HG02588 (cell line): Measurements from ENCODE around the gene SMIM24.
"Not testable (repeated sequence)": the region's sequence is repeated elsewhere in the genome, so short reads cannot be mapped to it uniquely, and the experiment has no call there.

Source experiments
- ATAC-seq: cut with Tn5 transposase; IDR thresholded peaks from one replicate; pipeline ENCODE4 v1.9.1; 2021; ENCODE audit warnings: mild to moderate bottlenecking, moderate library complexity; ENCODE audit not compliant: unreplicated experiment

The SMIM24 gene

DNA sequence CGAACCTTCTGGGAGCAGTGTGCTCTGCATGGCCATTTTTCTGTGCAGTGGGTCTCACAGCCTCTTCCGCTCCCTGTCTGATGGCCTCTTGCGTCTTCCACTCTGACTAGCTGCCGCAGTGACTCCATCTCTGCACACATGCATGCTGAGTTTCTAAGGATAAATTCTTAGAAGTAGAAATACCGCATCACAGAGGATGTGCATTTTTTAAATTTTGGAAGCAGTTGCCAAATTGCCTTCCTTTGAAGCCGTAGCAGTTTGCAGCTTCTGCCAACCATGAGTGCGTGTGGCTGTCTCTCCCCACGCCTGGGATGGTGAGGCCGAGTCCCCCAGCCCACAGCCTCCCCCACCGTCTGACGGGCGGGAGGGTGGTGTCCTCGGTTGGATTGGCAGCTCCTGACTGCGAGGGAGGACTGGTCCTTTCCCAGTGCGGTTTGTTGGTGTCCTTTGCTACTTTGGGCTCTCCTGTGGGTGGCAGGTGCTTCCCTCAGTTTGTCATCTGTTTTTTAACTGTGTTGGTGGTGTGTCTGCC is 35.6 kb upstream of the SMIM24 start:
- ATAC-seq: no peak

DNA sequence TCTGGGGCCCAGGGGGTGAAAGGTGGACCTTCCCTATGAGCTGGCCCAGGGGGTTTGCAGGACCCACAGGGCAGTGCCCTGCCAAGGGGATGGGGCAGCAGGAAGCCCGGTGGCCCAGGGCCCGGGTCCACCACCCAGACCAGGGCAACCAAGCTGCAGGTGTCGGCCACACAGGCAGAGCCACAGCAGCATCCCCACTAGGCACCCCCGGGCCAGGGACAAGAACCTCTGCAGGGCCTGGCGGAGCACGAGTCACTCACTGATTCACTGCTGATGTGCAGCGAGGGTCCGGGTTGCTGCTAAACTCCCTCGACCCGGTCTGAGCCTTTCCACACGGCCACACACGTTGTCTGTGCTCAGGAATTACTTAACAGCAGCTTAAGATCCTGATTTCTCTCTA is 34.6 kb upstream of the SMIM24 start:
- no peak for ATAC-seq

DNA sequence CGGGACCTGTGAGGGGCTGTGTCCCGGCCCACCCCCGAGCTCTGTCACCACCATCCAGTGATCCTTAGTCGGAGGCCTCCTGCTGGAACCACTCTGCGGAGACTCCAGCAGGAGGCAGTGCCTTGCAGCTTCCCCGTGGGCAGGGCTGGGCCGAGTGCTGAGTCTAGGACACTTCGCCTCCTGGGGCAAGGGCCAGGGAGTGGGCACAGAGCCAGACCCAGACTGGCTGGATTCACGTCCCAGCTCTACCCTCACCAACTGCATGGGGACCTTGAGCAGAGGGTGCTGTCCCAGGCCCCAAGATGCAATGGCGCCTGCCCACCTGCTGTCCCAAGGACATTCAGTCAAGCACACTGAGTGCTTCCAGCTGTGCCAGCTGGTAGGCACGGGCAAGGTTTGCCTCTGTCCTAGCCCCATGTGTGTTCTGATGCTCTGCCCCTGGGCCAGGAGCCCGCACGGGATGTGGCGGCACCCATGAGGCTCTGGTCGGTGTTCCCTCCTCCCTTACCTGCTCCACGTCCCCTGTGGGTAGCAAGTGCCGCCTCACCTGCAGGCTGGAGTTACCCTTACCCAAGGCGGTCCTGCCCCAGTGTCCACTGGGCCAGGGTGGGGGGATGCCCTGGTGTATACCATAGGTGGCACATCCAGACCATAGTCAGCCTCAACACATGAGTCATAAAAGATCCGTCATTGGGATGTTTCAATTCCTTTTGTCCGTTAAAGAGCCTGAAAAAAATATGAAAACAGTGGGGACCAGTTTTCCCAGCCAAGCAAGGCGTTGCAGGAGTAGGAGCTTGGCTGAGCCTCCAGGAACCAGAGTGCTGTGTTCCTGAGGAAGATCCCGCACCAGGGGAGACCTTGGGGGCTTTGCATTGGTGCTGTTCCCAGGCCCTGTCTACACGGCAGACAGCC is 33.2 kb upstream of the SMIM24 start:
- ATAC-seq: no peak

DNA sequence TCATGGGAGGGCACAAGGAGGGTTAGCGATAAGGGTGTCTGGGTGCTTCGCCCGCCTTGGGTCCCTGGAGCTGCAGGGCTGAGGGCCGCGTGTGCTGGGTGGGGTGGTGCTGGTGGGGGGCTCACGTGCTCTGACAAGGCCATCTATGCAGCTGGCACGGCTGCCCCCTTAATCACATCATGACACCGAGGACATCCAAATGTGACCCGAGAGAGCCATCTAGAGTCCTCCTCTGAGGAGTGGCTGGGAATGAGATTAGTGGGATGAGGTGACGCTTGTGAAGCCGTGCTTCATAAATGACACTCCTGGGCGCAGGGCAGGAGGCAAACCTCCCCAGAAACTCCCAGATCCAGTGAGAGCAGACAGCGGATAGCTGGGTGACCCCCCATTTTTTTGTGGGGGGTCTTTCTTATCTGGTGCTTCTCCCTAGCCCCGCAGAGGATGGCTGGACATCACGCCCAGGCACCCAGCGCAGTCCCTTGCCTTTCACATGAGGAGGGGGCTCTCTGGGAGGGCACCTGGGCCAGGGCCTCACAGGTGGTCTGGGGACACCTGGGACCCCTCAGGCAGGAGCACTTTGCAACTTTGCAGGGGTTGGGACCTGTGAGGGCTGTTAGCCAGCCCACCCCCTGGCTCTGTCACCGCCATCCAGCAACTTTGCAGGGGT is 32.4 kb upstream of the SMIM24 start:
- ATAC-seq: no peak

- no peak for ATAC-seq
These were observed 31.4 kb upstream of the SMIM24 start for GRCh38 chr19:3511506-3512251.

DNA sequence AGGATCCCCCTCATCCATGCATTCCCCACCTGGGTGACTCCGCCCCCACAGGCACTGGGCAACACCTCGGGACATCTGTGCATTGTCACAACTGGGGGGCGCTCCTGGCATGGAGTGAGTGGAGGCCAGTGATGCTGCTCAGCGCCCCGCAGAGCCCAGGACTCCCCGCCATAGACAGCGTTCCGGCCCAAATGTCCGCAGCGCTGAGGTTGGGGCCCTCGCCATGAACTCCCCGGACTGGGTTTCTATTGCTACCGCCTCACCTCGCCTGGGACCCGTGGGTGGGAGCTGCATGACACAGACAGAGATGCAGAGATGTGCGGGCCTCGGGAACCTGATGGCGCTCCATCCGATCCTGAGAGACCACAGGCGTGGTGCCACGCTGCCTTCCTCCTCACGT is 30.4 kb upstream of the SMIM24 start:
- ATAC-seq: no peak

DNA sequence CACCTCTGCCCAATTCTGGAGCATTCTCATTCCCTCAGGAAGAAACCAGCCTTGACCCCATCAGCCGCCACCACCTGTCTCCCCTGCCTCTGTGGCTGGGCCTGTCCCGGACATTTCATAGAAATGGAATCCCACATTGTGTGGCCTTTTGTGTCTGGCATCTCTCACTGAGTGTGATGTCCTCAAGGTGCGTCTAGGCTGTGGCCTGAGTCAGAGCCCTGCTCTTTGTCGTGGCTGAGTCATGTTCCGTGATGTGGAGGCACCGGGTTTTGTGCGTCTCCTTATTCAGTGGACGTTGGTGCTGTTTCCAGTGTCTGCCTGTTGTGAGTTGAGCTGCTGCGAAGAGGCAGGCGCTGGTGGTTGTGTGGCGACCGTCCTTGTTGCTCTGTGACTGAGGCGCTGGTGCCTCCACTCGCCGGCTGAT is 29.3 kb upstream of the SMIM24 start:
- no peak for ATAC-seq

- ATAC-seq: no peak
These were observed 28.6 kb upstream of the SMIM24 start for GRCh38 chr19:3508771-3509535.

- ATAC-seq: not testable (repeated sequence)
These were observed 27.9 kb upstream of the SMIM24 start for GRCh38 chr19:3508121-3508661.

- no peak for ATAC-seq
These were observed 27.2 kb upstream of the SMIM24 start for GRCh38 chr19:3507371-3508120.

DNA sequence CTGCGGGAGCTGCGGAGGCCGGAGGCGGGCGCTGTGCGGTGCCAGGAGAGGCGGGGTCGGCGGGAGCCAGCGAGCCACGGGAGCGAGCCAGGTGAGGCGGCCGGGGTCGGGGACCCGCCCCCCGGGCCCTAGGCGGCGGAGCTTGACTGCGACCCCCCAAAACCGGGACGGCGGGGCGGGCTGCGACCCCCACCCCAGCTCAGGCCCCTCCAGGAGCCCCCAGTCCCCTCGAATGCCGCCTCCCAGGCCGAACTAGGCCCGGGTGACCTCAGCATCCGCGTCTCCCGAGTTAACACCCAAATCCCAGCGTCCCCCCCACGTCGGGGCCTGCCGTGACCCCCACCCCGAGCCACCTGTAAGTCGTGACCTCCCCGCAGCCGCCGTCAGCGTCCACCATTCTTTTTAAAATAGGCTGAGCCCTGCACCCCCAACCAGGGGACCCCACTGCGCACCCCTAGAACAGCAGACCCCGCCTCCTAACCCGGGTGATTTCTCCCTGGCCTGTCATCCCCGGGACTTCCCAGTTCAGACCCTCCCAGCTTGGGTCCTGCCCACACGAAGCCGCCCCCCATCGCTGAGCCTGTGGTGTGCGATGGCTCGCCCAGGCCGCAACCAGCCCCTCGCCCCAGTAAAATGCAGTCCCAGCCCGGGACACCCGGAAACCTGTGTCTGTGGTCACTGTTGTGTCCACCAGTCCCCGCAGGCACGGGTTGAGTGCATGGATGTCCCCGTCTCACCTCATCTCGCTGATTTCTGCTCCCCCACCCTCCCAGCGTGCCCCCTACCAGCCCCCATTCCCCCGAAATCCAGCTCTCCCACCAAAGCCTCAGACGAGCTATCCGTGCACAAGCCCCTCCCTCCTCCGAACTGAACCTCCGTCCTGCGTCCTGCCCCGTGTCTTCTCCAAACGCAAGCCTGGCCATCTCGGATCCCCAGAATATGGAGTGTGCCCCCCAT is 26.3 kb upstream of the SMIM24 start:
- ATAC-seq: peak; percentile 32

DNA sequence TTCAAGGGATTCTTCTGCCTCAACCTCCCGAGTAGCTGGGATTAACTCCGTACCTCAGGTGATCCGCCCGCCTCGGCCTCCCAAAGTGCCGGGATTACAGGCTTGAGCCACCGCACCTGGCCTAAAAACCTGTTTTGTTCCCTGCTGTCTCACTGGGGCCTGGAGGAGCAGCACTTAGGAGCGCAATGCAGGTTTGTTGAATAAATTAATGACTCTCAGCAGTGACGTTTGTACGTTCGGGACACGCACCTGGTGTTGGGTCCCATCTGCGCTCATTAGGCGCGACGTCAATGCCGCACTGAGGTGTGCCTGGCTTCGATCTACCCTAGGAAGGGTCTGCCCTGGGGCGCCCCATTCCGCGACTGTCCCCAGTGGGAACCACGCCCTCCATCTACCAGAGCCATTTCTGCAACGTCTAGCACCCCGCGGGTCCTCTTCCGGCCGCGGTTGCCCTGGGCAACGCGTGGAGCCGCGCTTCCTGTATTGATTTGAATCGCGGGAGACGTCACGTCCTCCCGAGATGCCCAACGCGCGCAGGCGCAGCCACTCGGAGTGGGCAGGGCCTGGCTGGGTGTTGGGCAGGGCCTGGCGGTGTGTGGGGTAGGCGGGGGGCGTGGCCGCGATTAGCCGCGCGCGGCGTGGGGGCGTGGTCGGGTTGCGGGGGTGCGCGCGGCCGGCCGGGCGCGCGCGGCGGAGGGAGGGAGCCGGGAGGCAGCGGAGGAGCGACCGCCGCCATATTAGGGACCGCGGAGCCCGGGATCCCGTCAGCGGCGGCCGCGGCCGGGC is 25.5 kb upstream of the SMIM24 start, which contains the start of gene FZR1:
Gene FZR1 (plus strand): TSS at position 714 of the 786 bp plus-strand sequence. CDS start 16,679 bp downstream, outside the sequence.
- ATAC-seq: peak; percentile 82

GRCh38 chr19:3504735-3505134 is 24.4 kb upstream of the SMIM24 start:
- no peak for ATAC-seq

- no peak for ATAC-seq
These were observed 22.8 kb upstream of the SMIM24 start for GRCh38 chr19:3503036-3503572.

- ATAC-seq: no peak
These were observed 21.5 kb upstream of the SMIM24 start for GRCh38 chr19:3501780-3502179.

DNA sequence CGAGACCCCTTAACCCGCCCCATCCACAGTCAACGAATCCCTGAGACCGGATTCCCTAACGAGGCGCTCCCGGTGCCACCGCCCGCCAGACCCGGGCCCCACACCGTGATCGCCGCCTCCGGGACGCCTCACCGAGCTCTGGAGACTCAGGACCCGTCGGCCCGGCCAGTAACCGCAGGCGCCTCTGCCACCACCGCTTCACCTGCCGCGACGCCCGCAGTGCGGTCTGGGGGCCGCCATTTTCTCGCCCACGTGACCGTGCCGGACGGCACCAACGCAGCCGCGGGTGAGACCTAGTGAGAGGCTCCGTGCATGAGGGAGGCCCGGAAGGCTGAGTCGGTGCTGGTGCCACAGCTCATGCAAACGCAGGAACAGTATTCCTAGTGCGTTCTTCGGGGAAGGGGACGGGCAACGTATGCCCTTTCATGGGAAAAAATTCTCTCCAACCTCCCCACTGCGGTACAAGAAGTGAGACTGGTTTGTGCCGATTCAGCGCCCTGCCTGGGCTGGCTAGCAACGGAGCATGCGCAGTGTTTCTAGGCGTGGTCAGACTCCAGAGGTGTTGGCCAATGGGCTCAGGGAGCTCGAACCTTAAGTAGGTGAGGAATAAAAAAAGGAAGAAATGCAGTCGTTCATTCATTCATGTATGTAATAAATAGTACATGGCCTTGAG is 20.2 kb upstream of the SMIM24 start, which contains the start of gene DOHH:
Gene DOHH (minus strand): TSS at position 246 of the 673 bp plus-strand sequence. CDS start 3,860 bp downstream, outside the sequence.
- peak; percentile 82 for ATAC-seq
